Measurements from ENCODE around the gene RANBP3.

DNA sequence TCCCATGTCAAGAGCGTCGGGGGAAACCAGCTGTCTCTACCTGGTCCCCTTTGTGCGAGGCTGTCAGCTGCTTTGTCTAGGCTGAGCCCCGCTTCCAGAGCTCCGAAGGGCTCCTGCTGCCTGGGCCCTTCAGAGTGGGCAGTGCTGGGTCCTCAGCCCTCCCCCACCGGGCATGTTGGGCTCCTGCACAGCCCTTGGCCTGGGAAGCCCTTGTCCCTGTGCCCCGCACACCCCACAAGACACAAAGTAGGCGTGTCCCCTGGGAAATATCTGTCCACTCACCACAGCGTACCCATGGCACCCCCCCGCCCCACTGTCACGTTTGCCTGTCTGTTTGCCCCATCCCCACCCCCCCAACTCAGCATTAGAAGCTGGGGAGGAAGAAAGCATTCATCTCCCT, 39.6 kb upstream of the RANBP3 start:
- TF ChIP-seq CTCF (conservative IDR thresholded peaks at IDR 0.05) (no peak), EZH2 (IDR thresholded peaks at IDR 0.05; ENCODE audit: low read depth) (no peak)

All from PC-9 (cell line).